Stimulated activated CD4-positive, alpha-beta T cell treated with anti-CD3 and anti-CD28 coated beads, Interleukin-15, amount 100 ng/mL, for 48 hours (primary cell): ENCODE results near the gene ZCCHC8.
A peak's percentile ranks its signal among the peaks of the same experiment; 100 is the strongest.

Experiments
- DNase-seq, 2 donors: peaks; one replicate each; pipeline ENCODE4 v3.0.0-alpha.2; 2020; ENCODE audit warnings: low read depth in 2 of 2

ZCCHC8 gene

DNA sequence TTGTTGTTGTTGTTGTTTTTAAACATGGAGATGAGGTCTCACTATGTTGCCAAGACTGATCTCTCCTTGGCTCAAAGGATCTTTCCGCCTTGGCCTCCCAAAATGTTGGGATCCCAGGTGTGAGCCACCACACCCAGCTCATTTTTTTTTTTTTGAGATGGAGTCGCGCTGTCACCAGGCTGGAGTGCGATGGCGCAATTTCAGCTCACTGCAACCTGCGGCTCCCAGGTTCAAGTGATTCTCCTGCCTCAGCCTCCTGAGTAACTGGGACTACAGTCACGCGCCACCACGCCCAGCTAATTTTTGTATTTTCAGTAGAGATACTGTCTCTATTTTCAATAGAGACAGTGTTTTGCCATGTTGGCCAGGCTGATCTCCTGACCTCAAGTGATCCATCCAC is 73.3 kb downstream of the ZCCHC8 start:
- no peak for DNase-seq

DNA sequence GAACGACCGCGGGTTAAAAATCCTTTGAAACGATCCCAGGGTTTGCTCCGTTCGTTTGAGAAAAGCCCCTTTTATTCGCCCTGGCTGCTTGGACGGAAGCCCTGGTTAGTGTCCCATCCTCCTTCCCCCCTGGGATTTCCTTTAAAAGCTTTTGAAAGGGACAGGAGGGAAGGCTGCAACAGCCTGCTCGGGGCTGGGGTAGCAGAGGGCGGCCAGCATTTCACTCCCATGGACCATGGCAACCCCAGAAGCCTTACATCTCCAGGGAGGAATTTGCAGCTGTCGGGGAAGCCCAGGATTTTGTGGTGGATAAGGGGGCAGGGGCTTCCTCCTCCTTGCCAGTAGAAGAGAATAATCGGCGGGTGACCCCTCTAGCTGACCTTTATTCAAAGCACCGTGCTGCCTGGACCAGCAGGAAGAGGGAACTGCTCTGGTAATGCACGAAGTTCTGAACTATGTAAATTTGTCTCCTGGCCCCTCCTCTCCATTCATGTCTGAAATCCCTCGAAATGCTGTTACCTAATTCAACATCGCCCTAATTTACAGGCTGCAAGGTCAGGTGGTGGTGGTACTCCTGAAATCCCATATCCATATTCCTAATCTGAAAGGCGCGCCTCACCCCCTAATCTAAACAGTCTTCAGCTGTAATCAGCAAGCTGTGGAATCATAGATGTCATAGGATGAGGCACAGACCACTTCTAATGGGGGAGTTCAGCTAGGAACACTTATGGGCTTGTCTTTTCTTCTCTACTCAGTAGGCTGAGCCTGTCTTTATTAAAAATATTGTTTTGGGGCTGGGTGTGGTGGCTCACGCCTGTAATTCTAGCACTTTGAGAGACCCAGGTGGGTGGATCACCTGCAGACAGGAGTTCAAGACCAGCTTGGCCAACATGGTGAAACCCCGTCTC is 77.2 kb downstream of the ZCCHC8 start:
- no peak for DNase-seq

DNA sequence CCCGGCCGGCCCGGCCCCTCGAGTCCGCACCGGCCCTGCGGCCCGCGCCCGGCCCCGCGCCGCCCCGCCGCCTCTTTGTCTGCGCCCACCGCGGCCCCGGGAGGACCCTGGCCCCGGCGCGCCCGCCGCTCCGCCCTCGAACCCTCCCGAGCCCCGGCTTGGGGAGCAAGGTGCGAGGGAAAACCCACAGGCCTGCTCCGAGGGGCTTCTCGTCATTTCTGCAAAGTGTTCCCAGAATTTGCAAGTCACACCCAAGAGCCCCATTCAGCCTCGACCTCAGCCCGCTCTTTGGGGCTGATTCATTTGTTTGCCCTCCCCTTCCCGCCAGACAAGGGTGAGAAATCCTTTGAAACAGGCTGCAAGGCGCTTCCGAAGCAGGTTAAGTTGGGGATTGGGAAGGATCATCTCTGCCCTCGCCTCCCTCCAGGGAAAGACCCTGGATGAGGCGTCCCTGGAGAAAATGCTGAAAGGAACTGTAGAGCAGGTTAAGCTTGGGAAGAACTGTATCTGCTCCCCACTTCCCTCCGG is 77.9 kb downstream of the ZCCHC8 start:
- peak in 1 of 2 donors; percentile 35 for DNase-seq

DNA sequence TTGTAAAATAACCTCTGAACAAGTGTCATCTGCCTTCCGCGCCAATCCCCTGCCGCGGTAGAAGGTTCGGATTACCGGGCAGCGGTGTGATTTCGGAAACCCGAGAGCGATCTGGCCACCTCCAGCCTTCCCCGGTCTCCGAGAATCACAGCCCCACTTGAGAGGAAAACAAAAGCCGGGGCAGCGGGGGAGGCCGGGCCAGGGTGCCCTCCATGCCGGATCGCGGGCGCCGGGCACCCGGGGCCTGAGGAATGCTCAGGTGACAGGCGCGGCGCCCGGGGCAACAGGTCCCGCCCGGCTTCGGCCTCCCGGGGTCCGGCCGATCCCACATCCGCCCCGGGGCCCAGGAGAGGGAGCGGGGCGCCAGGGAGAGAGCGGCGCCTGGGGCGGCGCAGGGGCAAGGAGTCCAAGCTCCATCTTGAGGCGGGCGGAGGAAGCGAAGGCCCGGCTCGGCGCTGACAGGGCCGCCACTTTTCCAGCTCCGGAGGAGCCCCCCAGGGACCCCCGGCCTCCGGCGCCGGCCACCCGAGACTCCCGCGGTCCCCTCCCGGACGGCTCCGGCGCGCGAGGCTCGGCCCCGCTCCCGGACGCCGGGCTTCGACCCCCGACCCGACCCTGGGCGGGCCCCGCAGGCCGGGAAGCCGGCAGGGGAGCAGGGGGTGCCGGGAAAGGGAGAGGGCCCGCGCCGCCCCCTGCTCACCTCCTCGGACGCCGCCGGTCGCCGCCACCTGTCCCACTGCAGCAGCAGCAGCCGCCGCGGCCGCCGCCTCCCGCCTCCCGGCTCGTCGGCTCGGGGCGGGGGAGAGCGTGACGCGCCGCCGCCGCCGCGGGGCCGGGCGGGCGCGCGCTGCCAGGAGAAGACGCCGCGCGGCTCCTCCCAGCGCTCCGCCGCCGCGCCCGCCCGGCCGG is 78.7 kb downstream of the ZCCHC8 start, which contains the start of gene CLIP1:
CLIP1 (minus strand) TSS at position 849 of the 909 bp plus-strand sequence. CDS start 42,217 bp downstream, outside the sequence.
- DNase-seq, result no peak
